RCC 7860 (cell line): ENCODE data around the gene STK24.

Experiments used
- DNase-seq: peaks from one replicate; pipeline ENCODE4 v3.0.0-alpha.2; 2015; ENCODE audit warnings: low spot score
- FAIRE-seq: peaks from 2 replicates; lab custom pipeline; 2012; peaks lifted over from hg19 to GRCh38; lab: Jason Lieb, UNC

Gene STK24

DNA sequence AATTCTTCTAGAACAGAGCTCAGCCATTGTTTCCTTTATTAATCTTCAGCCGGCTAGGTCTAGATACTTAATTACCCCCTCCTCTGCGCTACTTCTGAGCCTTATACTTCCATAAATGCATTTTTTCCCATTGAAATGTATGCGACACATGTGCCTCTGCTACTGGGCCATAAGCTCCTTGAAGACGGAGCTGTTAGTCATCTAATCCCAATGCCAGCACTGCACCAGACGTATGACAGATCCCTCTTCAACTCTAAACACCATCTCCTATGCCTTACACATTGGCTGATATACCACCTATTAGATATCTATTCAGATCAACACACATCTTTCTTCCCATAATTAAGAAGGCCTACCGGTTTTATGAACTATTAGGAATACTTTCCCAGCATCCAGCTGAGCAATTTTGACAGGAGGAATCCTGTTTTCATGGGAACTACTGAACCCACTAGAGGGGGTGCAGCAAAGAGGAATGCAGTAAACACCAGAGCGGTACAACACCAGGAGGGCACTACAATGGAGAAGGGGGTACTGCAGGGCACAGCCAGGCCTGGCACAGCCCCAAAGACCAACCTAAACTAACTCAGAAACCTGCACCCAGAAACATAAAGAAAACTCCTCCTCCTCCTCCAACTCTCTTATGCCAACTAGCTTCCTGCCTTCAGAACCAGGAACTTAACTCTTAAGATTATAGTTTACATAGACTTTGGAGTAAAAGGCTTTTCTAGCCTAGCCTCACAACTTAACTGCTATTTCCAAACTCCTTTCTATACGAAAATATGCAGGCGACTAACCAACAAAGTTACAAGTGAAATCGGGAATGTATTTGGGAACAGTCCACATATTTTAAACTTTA is 18.7 kb downstream of the STK24 start:
- FAIRE-seq, result no peak
- DNase-seq, result peak; percentile 20

DNA sequence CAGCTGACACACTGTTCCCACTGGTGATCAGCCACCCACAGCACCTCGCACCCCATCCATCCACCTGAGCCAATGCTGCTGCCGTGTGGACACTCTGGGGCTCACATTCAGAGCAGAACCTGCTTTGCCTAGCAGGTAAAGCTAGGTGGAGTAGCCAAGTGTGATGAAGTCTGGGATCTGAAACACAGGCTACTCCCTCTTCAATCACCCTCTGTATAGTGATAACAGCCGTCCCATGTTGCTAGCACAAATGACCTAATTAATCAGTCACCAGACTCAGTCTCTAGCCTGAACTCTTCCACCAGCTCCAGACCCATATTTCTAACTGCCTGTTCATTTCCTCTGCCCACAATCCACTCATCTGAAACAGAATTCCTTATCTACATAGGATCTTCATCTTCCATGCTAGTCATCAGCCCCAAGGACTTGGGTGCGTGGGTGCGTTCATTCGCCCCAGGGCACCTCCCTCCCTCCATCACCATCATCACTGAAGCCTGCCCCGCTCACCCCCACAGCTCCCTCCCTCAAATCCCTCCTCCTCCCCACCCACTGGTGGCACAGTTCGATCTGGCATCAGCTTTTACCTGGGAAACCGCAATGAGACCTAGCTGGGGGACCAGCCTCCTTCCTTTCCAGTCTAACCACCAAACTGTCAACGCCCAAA is 19.8 kb downstream of the STK24 start:
- DNase-seq (peak; percentile 91), FAIRE-seq (peak; percentile 88)

DNA sequence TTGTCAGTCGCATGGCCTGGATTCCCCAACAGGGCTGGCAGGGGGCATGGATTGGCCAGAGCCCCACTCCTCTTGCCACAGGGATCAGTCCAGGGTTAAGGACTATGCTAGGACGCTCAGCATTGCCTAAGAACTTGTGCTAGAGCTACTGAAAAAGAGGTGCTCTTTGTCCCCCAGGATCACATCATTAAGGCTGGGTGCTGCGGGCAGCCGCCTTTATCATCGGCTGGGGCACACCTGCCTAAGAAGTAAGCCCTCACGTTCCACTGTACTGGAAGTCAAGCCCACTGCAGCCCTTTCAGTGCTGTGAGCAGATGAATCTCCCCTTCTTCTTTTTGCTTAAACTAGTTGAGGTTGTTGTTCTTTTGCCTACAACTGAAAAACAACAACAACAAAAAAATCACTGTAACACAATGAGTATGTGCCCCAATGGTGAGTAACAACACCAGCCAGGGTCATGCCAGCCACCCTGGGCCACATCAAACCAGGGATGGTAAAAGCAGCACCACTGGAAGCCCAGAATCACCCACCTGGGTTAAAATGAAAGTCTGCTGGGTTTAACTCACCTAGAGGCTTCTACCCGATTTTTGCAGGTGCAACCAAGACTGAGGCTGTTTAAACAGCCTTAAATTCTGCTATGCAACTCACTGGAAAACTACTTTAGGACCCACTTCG is 20.6 kb downstream of the STK24 start:
- no peak for FAIRE-seq
- no peak for DNase-seq

GRCh38 chr13:98549728-98550317 is 27.1 kb downstream of the STK24 start:
- FAIRE-seq (no peak), DNase-seq (no peak)

GRCh38 chr13:98549006-98549727 is 27.7 kb downstream of the STK24 start:
- no peak for FAIRE-seq
- DNase-seq, result no peak

- no peak for FAIRE-seq
- DNase-seq, result peak; percentile 11
Observed at GRCh38 chr13:98548230-98548629, 28.7 kb downstream of the STK24 start.

- FAIRE-seq (no peak), DNase-seq (no peak)
Observed at GRCh38 chr13:98547455-98547854, 29.5 kb downstream of the STK24 start.

GRCh38 chr13:98546402-98546801 is 30.5 kb downstream of the STK24 start:
- DNase-seq, result no peak
- no peak for FAIRE-seq

- DNase-seq, result no peak
- FAIRE-seq, result no peak
Observed at GRCh38 chr13:98544104-98544710, 32.7 kb downstream of the STK24 start.

DNA sequence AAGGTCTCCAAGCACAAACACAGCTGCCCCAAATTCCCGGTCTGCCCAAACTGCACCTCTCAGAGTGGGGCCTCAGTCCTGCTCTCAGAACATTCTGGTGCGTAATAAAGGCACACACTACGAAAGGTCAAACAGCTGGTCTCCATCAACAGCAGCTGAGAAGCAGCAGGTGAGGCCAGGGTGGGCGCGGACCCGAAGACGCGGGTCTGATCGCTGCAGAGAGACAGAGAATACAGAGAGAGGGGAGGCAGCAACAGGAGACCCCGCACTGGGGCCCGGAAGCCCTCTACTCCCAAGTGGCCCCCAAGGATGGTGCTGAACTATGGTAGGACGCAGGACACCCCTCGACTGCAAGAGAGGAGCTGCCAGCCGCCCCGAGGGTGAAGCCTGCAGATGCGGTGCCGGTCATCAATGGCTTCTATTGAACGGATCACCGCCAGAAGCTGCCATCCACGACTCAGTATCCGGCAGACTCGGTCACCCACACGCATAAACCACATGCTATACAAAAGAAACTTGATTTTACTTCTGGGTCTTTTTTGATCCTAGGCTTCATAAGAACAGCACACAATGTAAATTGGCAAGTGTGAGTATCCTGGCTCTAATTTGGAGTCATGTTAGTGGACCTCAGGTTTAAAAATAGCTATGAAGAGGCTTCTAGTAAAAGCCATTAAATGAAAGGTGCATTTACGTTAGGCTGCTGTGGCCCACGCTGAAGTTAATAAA is 33.4 kb downstream of the STK24 start:
- no peak for FAIRE-seq

GRCh38 chr13:98542568-98543377 is 34.1 kb downstream of the STK24 start:
- FAIRE-seq (no peak), DNase-seq (no peak)

More for the DNA sequence above, 33.4 kb downstream of the STK24 start:
- no peak for DNase-seq

GRCh38 chr13:98541701-98542203 is 35.2 kb downstream of the STK24 start:
- DNase-seq (no peak), FAIRE-seq (no peak)

- FAIRE-seq (no peak), DNase-seq (no peak)
Observed at GRCh38 chr13:98541191-98541590, 35.7 kb downstream of the STK24 start.

- peak; percentile 69 for FAIRE-seq
- DNase-seq, result no peak
Observed at GRCh38 chr13:98540476-98540875, 36.4 kb downstream of the STK24 start.

GRCh38 chr13:98539666-98540065 is 37.2 kb downstream of the STK24 start:
- DNase-seq (no peak), FAIRE-seq (no peak)

- no peak for DNase-seq
Observed at GRCh38 chr13:98538876-98539275, 38.0 kb downstream of the STK24 start.

DNA sequence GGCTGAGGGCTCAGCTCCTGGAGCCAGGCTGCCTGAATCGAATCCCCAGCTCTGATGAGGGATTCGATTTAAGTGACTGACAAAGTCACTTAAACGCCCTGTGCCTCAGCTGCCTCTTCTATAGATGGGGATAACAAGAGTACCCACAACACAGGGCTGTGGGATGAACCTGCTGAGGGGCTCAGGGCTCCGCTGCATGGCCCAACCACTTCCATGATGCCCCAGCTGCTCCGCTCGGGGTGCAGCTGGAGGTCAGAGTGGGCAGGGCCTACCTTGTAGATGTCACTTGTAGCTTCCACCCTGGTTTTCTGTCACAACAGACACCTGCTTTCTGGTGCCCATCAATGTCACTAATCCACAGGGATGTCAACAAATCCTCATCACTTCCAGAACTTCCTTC is 39.2 kb downstream of the STK24 start:
- FAIRE-seq, result no peak
- no peak for DNase-seq

More at GRCh38 chr13:98538876-98539275, 38.0 kb downstream of the STK24 start:
- no peak for FAIRE-seq

- DNase-seq, result no peak
Observed at GRCh38 chr13:98537306-98537705, 39.6 kb downstream of the STK24 start.

More at GRCh38 chr13:98537306-98537705, 39.6 kb downstream of the STK24 start:
- FAIRE-seq, result no peak
